IPS-18a (cell line): ENCODE measurements around the gene TMEM154.

ENCODE experiments used
- H3K27ac ChIP-seq: one replicate; pipeline ENCODE4 v1.5.1; 2013; ENCODE audit warnings: low read length
- H3K27me3 ChIP-seq: one replicate; pipeline ENCODE4 v1.6.1; 2013; ENCODE audit warnings: mild to moderate bottlenecking, low read length; ENCODE audit not compliant: control insufficient read depth, insufficient read depth
- H3K36me3 ChIP-seq: one replicate; pipeline ENCODE4 v1.6.1; 2013; ENCODE audit warnings: low read depth, low read length; ENCODE audit not compliant: control insufficient read depth
- H3K4me1 ChIP-seq: one replicate; pipeline ENCODE4 v1.6.1; 2013; ENCODE audit warnings: low read depth, low read length; ENCODE audit not compliant: control insufficient read depth
- H3K4me3 ChIP-seq: one replicate; pipeline ENCODE4 v1.5.1; 2013; ENCODE audit warnings: low read length
- H3K9ac ChIP-seq: one replicate; pipeline ENCODE4 v1.6.1; 2013; ENCODE audit warnings: mild to moderate bottlenecking, low read length, moderate library complexity
- H3K9me3 ChIP-seq: one replicate; pipeline ENCODE4 v1.6.1; 2013; ENCODE audit warnings: low read depth, low read length; ENCODE audit not compliant: control insufficient read depth

TMEM154 gene

DNA sequence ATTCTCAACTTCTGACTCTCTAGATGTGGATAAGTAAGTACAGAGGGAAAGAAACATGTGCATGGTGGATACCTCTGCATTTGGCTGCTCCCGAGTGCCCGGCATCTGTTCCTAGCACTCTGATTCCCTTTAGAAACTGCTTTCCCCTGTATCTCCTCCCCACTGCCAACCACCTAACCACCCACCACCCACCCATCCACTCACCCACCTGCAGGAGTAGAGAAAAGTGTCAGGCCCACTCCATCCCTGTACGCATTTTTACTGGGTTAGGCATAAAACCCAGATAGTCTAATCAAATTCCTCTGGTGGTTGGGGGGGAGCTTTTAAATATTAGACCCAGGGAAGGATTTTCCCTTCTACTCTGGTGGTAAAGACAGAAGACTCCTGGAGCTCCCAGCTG is 63.0 kb downstream of the TMEM154 start:
- no peak overlapping the region for H3K27ac ChIP-seq
- H3K27me3 ChIP-seq = no peaks in the 10 kb centered on the region
- H3K4me3 ChIP-seq = no peak overlapping the region
- no peaks in the 10 kb centered on the region for H3K36me3 ChIP-seq
- H3K9ac ChIP-seq = no peak overlapping the region
- H3K4me1 ChIP-seq = no peaks in the 10 kb centered on the region
- no peaks in the 10 kb centered on the region for H3K9me3 ChIP-seq

- Histone ChIP-seq H3K4me3 (no peak overlapping the region), H3K27ac (no peak overlapping the region), H3K9ac (no peak overlapping the region), H3K4me1 (peaks cover 8% of the 10 kb centered on the region), H3K36me3 (no peaks in the 10 kb centered on the region), H3K9me3 (no peaks in the 10 kb centered on the region), H3K27me3 (no peaks in the 10 kb centered on the region)
Observed at GRCh38 chr4:152613841-152614721, 65.7 kb downstream of the TMEM154 start.

DNA sequence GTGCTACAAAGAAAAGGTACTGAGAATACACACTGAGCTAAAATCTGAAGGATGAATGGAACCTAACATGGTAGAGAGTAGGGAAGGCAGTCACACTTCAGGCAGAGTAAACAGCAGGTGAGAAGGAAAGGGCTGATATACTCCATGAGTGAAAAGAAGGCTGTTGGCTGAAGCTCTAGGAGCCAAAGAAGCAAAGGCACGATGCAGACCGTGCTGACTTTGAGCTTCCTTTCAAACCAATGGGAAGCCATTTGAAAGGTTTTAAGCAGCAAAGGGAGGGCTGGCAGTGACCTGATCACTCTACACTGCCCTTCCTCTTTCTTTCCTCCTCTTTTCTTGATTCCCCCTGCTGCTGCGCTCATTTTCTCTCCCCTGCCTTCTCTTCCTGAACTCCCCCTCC is 66.4 kb downstream of the TMEM154 start:
- Histone ChIP-seq H3K4me3 (no peak overlapping the region), H3K4me1 (peaks cover 8% of the 10 kb centered on the region)

DNA sequence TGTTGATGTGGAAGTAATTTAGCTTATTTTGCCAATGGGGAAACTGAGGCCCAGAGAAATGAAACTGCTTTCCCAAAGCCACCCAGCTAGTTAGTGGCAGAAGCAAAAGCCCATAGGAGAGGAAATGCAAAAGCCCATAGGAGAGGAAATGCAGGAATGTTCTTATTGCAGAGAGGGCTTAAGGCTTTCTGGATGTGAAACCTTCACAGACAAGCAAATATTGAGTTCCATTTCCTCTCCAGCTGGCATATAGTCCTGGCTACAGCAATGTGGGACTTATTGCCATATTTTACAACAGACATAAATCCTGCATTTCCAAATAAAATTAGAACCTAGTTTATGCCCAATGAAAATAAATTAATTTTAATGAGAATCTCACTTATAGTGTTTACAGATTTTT is 69.7 kb downstream of the TMEM154 start:
- no peaks in the 10 kb centered on the region for H3K36me3 ChIP-seq
- H3K9me3 ChIP-seq = no peaks in the 10 kb centered on the region
- peaks cover 31% of the 10 kb centered on the region for H3K4me1 ChIP-seq
- no peak overlapping the region for H3K27ac ChIP-seq
- no peak overlapping the region for H3K9ac ChIP-seq
- H3K27me3 ChIP-seq = no peaks in the 10 kb centered on the region
- H3K4me3 ChIP-seq = no peak overlapping the region

More for the DNA sequence above, 66.4 kb downstream of the TMEM154 start:
- H3K9ac ChIP-seq = no peak overlapping the region
- no peaks in the 10 kb centered on the region for H3K27me3 ChIP-seq
- H3K36me3 ChIP-seq = no peaks in the 10 kb centered on the region
- no peak overlapping the region for H3K27ac ChIP-seq
- no peaks in the 10 kb centered on the region for H3K9me3 ChIP-seq

GRCh38 chr4:152609481-152609880 is 70.3 kb downstream of the TMEM154 start:
- Histone ChIP-seq H3K4me1 (peaks cover 37% of the 10 kb centered on the region), H3K27me3 (no peaks in the 10 kb centered on the region), H3K27ac (no peak overlapping the region)

GRCh38 chr4:152607178-152607577 is 72.6 kb downstream of the TMEM154 start:
- Histone ChIP-seq H3K4me1 (peaks cover 37% of the 10 kb centered on the region), H3K27ac (no peak overlapping the region), H3K9ac (no peak overlapping the region), H3K4me3 (no peak overlapping the region), H3K9me3 (no peaks in the 10 kb centered on the region), H3K36me3 (no peaks in the 10 kb centered on the region), H3K27me3 (no peaks in the 10 kb centered on the region)

More at GRCh38 chr4:152609481-152609880, 70.3 kb downstream of the TMEM154 start:
- H3K9ac ChIP-seq = no peak overlapping the region
- no peaks in the 10 kb centered on the region for H3K36me3 ChIP-seq
- H3K9me3 ChIP-seq = no peaks in the 10 kb centered on the region
- H3K4me3 ChIP-seq = no peak overlapping the region

DNA sequence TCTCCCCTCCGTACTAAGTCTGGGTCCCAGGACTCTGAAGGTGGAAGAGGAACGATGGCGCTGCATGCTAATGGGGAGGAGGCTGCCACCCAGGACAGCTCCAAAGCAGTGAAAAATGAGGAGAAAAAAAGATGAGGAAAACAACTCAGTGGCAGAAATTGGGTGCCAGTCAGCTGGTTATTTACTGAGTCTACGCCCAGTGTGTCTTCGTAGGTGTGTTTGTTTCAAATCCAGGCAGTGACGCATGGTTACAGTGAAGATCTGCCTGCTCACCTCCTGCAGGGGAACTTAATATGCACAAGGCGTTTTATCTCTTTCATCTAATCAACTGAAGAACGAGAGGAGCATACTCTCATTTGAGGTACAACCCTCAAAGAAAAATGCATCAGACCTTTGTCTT is 73.0 kb downstream of the TMEM154 start:
- no peak overlapping the region for H3K9ac ChIP-seq
- no peaks in the 10 kb centered on the region for H3K27me3 ChIP-seq
- H3K27ac ChIP-seq = no peak overlapping the region
- H3K4me3 ChIP-seq = no peak overlapping the region
- H3K36me3 ChIP-seq = no peaks in the 10 kb centered on the region
- H3K4me1 ChIP-seq = peaks cover 37% of the 10 kb centered on the region
- H3K9me3 ChIP-seq = no peaks in the 10 kb centered on the region

DNA sequence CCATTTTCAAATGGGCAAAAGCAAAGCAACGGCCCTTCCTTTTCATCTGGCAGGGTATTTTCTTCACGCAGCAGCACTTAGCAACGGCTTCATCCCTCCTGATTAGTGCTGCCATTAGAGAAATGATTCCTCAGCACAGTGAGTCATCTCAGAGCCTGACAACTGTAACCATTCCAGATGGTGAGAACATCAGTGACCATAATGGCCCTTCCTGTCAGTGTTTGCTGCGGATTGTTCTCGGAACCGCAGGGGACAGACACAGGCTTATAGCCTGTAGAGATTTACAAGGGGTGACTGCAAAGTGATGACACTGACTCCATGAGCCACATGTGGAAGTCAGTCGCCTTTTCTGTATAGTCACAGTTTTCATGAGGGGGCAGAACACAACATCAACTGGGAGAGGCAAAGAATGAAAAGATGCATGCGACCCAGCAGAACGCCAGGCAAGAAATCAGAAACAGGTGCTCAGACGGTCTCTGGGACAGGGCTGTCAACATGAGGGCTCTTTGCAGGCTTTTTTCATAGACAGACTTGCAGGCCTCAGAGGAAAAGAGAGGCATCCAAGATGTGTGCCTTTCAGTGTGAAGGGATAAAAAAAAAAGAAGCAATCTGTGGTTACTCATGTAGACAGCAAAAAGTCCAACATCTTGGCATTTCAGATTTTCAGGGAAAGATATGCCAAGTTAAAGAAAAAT is 74.0 kb downstream of the TMEM154 start:
- no peaks in the 10 kb centered on the region for H3K27me3 ChIP-seq
- H3K9me3 ChIP-seq = no peaks in the 10 kb centered on the region
- no peak overlapping the region for H3K27ac ChIP-seq
- H3K4me3 ChIP-seq = no peak overlapping the region
- peaks cover 37% of the 10 kb centered on the region for H3K4me1 ChIP-seq
- no peak overlapping the region for H3K9ac ChIP-seq
- no peaks in the 10 kb centered on the region for H3K36me3 ChIP-seq

DNA sequence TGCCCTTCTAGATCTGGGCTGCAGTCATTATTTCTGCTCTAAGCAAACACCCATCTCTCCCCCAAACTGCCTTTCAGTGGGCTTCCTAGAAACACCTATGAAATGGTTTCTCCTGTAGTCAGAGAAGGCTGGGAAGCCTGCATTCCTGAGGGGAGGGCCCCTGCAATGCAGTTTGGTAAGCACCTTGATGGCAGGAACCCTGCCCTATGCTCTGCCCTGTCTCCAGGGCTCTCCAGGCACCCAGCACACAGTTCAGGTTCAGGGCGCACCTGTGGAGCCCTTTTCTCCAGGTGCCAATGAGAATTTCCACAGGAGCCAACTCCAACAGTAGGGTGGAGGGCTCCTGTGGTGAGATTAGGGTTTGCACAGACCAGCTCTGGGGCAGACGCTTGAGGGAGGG is 74.8 kb downstream of the TMEM154 start:
- no peaks in the 10 kb centered on the region for H3K27me3 ChIP-seq
- H3K4me3 ChIP-seq = no peak overlapping the region
- no peaks in the 10 kb centered on the region for H3K9me3 ChIP-seq
- no peak overlapping the region for H3K9ac ChIP-seq
- H3K4me1 ChIP-seq = peaks cover 36% of the 10 kb centered on the region
- H3K36me3 ChIP-seq = no peaks in the 10 kb centered on the region
- H3K27ac ChIP-seq = no peak overlapping the region

DNA sequence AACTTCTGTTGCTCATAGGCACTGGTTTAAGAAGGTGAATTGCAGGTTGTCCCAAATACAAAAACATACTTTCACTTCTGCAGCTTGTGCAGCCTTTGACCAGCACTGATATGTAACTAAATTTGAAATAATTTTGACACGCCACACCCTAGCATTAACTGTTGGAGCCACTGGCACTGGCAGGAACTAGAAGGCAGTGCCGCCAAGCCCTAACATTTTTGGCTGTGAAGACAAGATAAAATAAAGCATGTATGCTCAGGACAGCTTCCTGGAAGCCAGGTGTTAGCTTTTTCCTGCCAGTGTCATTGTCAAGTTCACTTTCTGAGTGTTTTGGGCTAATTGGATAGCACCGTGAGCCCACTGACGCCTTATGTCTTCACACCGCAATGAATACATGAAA is 78.6 kb downstream of the TMEM154 start:
- H3K9me3 ChIP-seq = no peaks in the 10 kb centered on the region
- H3K27me3 ChIP-seq = no peaks in the 10 kb centered on the region
- H3K9ac ChIP-seq = no peak overlapping the region
- no peak overlapping the region for H3K4me3 ChIP-seq
- no peak overlapping the region for H3K27ac ChIP-seq
- H3K36me3 ChIP-seq = no peaks in the 10 kb centered on the region
- H3K4me1 ChIP-seq = peaks cover 16% of the 10 kb centered on the region

- H3K4me1 ChIP-seq = peaks cover 1% of the 10 kb centered on the region
- H3K4me3 ChIP-seq = no peak overlapping the region
- H3K36me3 ChIP-seq = no peaks in the 10 kb centered on the region
- no peak overlapping the region for H3K27ac ChIP-seq
- no peaks in the 10 kb centered on the region for H3K9me3 ChIP-seq
- no peaks in the 10 kb centered on the region for H3K27me3 ChIP-seq
- no peak overlapping the region for H3K9ac ChIP-seq
Observed at GRCh38 chr4:152599636-152600035, 80.2 kb downstream of the TMEM154 start.
